Measurements from ENCODE around the gene SMC2.

SMC2 gene

GRCh38 chr9:104108315-104108714, 14.2 kb downstream of the SMC2 start:
- H3K27ac ChIP-seq (ENCODE audit: low read length): no peak overlapping the region
- H3K9me3 ChIP-seq (ENCODE audit: insufficient read depth, low read depth, low read length): no peaks in the 10 kb centered on the region
- no peak overlapping the region for H3K4me3 ChIP-seq (ENCODE audit: low read length)
- no peak overlapping the region for H3K9ac ChIP-seq (ENCODE audit: low read depth, low read length)
- peaks cover 93% of the 10 kb centered on the region for H3K36me3 ChIP-seq (ENCODE audit: insufficient read depth, low read depth, low read length)
- no peaks in the 10 kb centered on the region for H3K27me3 ChIP-seq (ENCODE audit: insufficient read depth, low read length)
- H3K4me1 ChIP-seq (ENCODE audit: insufficient read depth, low read length): no peaks in the 10 kb centered on the region

DNA sequence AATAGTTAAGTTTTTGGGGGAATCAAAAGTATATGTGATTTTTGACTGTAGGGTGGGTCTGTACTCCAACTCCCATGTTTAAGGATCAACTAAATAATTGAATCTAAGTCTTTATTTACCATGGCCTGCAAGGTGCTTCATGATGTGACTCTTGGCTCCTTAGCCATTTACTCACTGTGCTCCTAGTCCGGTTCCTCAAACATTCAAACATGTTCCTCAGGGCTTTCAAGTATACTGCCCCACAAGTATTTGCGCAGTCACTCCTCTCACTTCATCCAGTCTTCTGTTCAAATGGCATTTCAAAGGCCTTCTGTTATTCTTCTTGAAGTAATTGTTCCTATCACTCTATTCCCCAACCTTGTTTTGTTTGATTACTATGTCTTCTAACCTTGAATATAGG, 16.4 kb downstream of the SMC2 start:
- Histone ChIP-seq H3K27ac (ENCODE audit: low read length) (no peak overlapping the region), H3K4me3 (ENCODE audit: low read length) (no peak overlapping the region), H3K27me3 (ENCODE audit: insufficient read depth, low read length) (no peaks in the 10 kb centered on the region), H3K9me3 (ENCODE audit: insufficient read depth, low read depth, low read length) (no peaks in the 10 kb centered on the region), H3K36me3 (ENCODE audit: insufficient read depth, low read depth, low read length) (peaks cover 93% of the 10 kb centered on the region), H3K9ac (ENCODE audit: low read depth, low read length) (no peak overlapping the region), H3K4me1 (ENCODE audit: insufficient read depth, low read length) (no peaks in the 10 kb centered on the region)

DNA sequence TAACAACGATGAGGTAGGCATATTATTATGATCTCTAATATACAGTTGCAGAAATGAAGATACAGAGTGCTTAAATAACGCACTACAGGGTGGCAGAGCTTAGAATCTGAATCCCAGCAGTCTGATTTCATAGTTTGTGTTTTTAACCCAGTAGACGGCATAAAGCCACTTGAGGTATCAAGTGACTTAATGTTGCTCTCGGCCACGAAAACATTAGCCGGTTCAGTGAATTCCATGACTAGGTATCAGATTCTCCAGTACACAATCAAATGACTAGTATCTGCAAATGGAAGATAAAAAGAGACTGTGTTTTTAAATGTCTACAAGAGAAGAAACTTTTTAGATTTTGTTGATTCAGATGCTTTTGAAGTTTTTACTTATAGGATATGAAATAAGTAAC, 24.8 kb downstream of the SMC2 start:
- no peak overlapping the region for H3K9ac ChIP-seq (ENCODE audit: low read depth, low read length)
- no peaks in the 10 kb centered on the region for H3K9me3 ChIP-seq (ENCODE audit: insufficient read depth, low read depth, low read length)
- H3K27ac ChIP-seq (ENCODE audit: low read length): no peak overlapping the region
- no peaks in the 10 kb centered on the region for H3K4me1 ChIP-seq (ENCODE audit: insufficient read depth, low read length)
- peaks cover 86% of the 10 kb centered on the region for H3K36me3 ChIP-seq (ENCODE audit: insufficient read depth, low read depth, low read length)
- no peaks in the 10 kb centered on the region for H3K27me3 ChIP-seq (ENCODE audit: insufficient read depth, low read length)
- H3K4me3 ChIP-seq (ENCODE audit: low read length): no peak overlapping the region

- Histone ChIP-seq H3K9me3 (ENCODE audit: insufficient read depth, low read depth, low read length) (no peaks in the 10 kb centered on the region), H3K27ac (ENCODE audit: low read length) (no peak overlapping the region), H3K27me3 (ENCODE audit: insufficient read depth, low read length) (no peaks in the 10 kb centered on the region), H3K4me1 (ENCODE audit: insufficient read depth, low read length) (no peaks in the 10 kb centered on the region), H3K36me3 (ENCODE audit: insufficient read depth, low read depth, low read length) (peaks cover 86% of the 10 kb centered on the region), H3K9ac (ENCODE audit: low read depth, low read length) (no peak overlapping the region), H3K4me3 (ENCODE audit: low read length) (no peak overlapping the region)
These were observed 26.9 kb downstream of the SMC2 start for GRCh38 chr9:104121022-104121421.

GRCh38 chr9:104138243-104138868, 44.2 kb downstream of the SMC2 start:
- H3K36me3 ChIP-seq (ENCODE audit: insufficient read depth, low read depth, low read length): peaks cover 79% of the 10 kb centered on the region
- no peaks in the 10 kb centered on the region for H3K9me3 ChIP-seq (ENCODE audit: insufficient read depth, low read depth, low read length)

DNA sequence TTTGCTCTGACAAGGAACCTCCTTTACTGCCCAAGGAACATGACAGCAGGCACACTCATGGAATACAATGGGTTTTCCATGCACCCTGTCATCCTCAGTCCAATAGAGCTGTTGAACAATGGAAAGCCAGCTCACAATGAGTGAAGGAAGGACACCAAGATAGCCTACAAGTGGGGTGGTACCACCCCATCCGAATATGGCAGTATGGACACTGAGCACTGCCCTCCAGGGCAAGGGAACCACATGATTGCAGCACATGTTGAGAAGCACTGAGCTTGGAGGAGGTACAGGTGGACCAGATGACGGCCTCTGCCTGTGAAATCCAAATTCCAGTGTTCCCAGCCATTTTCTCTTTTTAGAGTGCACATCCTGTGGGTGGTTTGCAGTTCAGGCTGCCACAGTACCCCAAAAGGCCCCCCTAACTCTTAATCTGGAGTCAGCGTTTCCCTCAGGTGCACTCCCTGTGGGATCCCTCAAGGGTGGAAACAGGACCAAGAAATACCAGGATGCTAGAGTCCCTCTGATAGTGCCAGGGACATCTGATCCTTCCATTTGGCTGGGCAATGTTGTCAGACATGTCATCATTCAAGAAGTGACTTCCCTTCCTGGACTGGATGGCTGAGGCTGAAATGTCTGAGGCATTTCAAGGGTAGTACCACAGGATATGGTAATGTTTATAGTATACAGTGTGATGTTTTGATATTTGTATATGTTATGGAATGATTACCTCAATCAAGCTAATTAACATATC, 48.9 kb downstream of the SMC2 start:
- peaks cover 41% of the 10 kb centered on the region for H3K36me3 ChIP-seq (ENCODE audit: insufficient read depth, low read depth, low read length)
- H3K27ac ChIP-seq (ENCODE audit: low read length): no peak overlapping the region
- no peak overlapping the region for H3K9ac ChIP-seq (ENCODE audit: low read depth, low read length)
- no peaks in the 10 kb centered on the region for H3K27me3 ChIP-seq (ENCODE audit: insufficient read depth, low read length)
- H3K9me3 ChIP-seq (ENCODE audit: insufficient read depth, low read depth, low read length): no peaks in the 10 kb centered on the region
- no peaks in the 10 kb centered on the region for H3K4me1 ChIP-seq (ENCODE audit: insufficient read depth, low read length)
- no peak overlapping the region for H3K4me3 ChIP-seq (ENCODE audit: low read length)

More at GRCh38 chr9:104138243-104138868, 44.2 kb downstream of the SMC2 start:
- H3K9ac ChIP-seq (ENCODE audit: low read depth, low read length): no peak overlapping the region
- H3K4me3 ChIP-seq (ENCODE audit: low read length): no peak overlapping the region
- H3K4me1 ChIP-seq (ENCODE audit: insufficient read depth, low read length): no peaks in the 10 kb centered on the region
- no peaks in the 10 kb centered on the region for H3K27me3 ChIP-seq (ENCODE audit: insufficient read depth, low read length)
- no peak overlapping the region for H3K27ac ChIP-seq (ENCODE audit: low read length)

GRCh38 chr9:104143550-104143910, 49.4 kb downstream of the SMC2 start:
- no peak overlapping the region for H3K4me3 ChIP-seq (ENCODE audit: low read length)
- no peak overlapping the region for H3K27ac ChIP-seq (ENCODE audit: low read length)
- H3K9me3 ChIP-seq (ENCODE audit: insufficient read depth, low read depth, low read length): no peaks in the 10 kb centered on the region
- H3K27me3 ChIP-seq (ENCODE audit: insufficient read depth, low read length): no peaks in the 10 kb centered on the region
- no peak overlapping the region for H3K9ac ChIP-seq (ENCODE audit: low read depth, low read length)
- H3K36me3 ChIP-seq (ENCODE audit: insufficient read depth, low read depth, low read length): peaks cover 35% of the 10 kb centered on the region
- no peaks in the 10 kb centered on the region for H3K4me1 ChIP-seq (ENCODE audit: insufficient read depth, low read length)

- Histone ChIP-seq H3K36me3 (ENCODE audit: insufficient read depth, low read depth, low read length) (peaks cover 27% of the 10 kb centered on the region), H3K9me3 (ENCODE audit: insufficient read depth, low read depth, low read length) (no peaks in the 10 kb centered on the region), H3K9ac (ENCODE audit: low read depth, low read length) (no peak overlapping the region), H3K27ac (ENCODE audit: low read length) (no peak overlapping the region), H3K4me3 (ENCODE audit: low read length) (no peak overlapping the region), H3K27me3 (ENCODE audit: insufficient read depth, low read length) (no peaks in the 10 kb centered on the region), H3K4me1 (ENCODE audit: insufficient read depth, low read length) (no peaks in the 10 kb centered on the region)
These were observed 50.2 kb downstream of the SMC2 start for GRCh38 chr9:104144336-104144735.

DNA sequence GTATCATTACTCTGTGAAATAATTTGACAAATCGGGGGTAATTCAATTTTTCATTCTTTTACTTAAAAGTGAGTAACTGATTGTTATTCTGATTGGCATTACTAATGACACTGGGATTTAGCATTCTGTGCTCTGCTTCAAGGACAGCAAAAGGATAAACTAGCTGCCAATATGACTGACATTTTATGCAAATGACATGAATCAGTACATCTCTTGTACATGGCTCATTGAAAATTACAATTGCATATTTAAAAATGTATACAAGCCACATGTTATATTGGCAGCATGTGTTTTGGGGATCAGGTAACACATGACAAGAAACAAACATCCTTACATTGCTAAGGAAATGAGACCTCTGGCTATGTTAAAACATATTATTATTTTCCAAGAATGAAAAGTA, 79.0 kb downstream of the SMC2 start:
- Histone ChIP-seq H3K9ac (ENCODE audit: low read depth, low read length) (no peak overlapping the region), H3K4me1 (ENCODE audit: insufficient read depth, low read length) (no peaks in the 10 kb centered on the region), H3K4me3 (ENCODE audit: low read length) (no peak overlapping the region), H3K36me3 (ENCODE audit: insufficient read depth, low read depth, low read length) (no peaks in the 10 kb centered on the region), H3K9me3 (ENCODE audit: insufficient read depth, low read depth, low read length) (no peaks in the 10 kb centered on the region), H3K27ac (ENCODE audit: low read length) (no peak overlapping the region), H3K27me3 (ENCODE audit: insufficient read depth, low read length) (no peaks in the 10 kb centered on the region)

DNA sequence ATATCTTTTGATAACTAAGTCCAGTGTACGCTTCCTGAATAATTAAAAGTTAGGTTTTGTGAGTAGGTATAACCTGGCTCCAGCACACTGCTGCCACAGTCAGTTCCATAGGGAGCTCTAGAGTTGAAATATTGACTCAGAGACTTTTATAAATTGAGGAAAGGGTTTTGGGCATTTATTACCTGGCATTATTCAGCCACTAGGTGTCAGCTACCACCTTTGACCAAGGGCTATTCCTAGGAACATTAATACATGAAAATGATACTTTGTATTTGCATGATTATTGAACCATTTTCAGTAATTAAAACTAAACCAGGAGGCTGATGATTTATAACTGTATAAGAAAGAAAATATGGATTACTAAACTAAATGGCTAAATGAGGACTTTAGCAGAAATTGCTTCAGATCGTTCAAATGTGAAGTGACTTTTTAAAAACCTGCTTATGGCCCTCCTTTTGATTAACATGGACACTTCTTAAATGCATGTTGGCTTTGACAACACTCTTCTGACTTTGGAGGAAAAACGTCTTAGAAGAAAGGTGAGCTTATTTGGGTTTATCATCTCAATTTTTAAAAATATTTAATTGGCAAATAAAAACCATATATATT, 83.0 kb downstream of the SMC2 start:
- Histone ChIP-seq H3K27ac (ENCODE audit: low read length) (no peak overlapping the region), H3K9ac (ENCODE audit: low read depth, low read length) (no peak overlapping the region), H3K36me3 (ENCODE audit: insufficient read depth, low read depth, low read length) (no peaks in the 10 kb centered on the region), H3K9me3 (ENCODE audit: insufficient read depth, low read depth, low read length) (no peaks in the 10 kb centered on the region), H3K4me1 (ENCODE audit: insufficient read depth, low read length) (no peaks in the 10 kb centered on the region), H3K4me3 (ENCODE audit: low read length) (no peak overlapping the region), H3K27me3 (ENCODE audit: insufficient read depth, low read length) (no peaks in the 10 kb centered on the region)

DNA sequence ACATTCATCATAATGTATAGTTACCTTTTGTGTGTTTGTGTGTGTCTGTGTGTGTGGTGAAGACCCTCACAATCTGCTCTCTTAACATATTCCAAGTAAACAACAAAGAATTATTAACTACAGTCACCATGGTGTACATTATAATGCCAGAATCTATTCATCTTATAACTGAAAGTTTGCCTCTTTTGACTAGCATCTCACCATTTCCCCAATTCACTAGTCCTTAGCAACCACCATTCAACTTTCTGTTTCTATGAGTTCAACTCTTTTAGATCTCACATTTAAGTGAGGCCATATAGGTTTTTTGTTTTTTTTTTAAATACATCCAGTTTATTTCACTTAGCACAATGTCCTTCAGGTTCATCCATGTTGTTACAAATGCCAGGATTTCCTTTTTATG, 83.6 kb downstream of the SMC2 start:
- H3K4me1 ChIP-seq (ENCODE audit: insufficient read depth, low read length): no peaks in the 10 kb centered on the region
- no peak overlapping the region for H3K4me3 ChIP-seq (ENCODE audit: low read length)
- H3K27me3 ChIP-seq (ENCODE audit: insufficient read depth, low read length): no peaks in the 10 kb centered on the region
- no peaks in the 10 kb centered on the region for H3K9me3 ChIP-seq (ENCODE audit: insufficient read depth, low read depth, low read length)
- no peaks in the 10 kb centered on the region for H3K36me3 ChIP-seq (ENCODE audit: insufficient read depth, low read depth, low read length)
- no peak overlapping the region for H3K9ac ChIP-seq (ENCODE audit: low read depth, low read length)
- no peak overlapping the region for H3K27ac ChIP-seq (ENCODE audit: low read length)

Measured in iPS-20b (cell line).